ENCODE results near the gene BNIP1.
A peak's percentile ranks its signal among the peaks of the same experiment; 100 is the strongest.

Gene BNIP1

GRCh38 chr5:173178369-173178910 is 34.1 kb downstream of the BNIP1 start:
- in situ Hi-C loops (cut with MboI; ENCODE audit: low pct_unique_long_range_greater_than_20kb, low sequenced_read_pairs, unreplicated experiment): no loop called here
- no peak for DNase-seq (ENCODE audit: low spot score)
- TF ChIP-seq CTCF (IDR thresholded peaks at IDR 0.05; ENCODE audit: extremely low read depth, insufficient read depth, missing control alignments): no peak

- in situ Hi-C loops (cut with MboI; ENCODE audit: low pct_unique_long_range_greater_than_20kb, low sequenced_read_pairs, unreplicated experiment): no loop called here
- no peak for TF ChIP-seq CTCF (IDR thresholded peaks at IDR 0.05; ENCODE audit: extremely low read depth, insufficient read depth, missing control alignments)
- DNase-seq (ENCODE audit: low spot score): no peak
Measured at GRCh38 chr5:173180331-173180730, 36.0 kb downstream of the BNIP1 start.

GRCh38 chr5:173187054-173187743 is 42.9 kb downstream of the BNIP1 start:
- in situ Hi-C loops (cut with MboI; ENCODE audit: low pct_unique_long_range_greater_than_20kb, low sequenced_read_pairs, unreplicated experiment): no loop called here
- TF ChIP-seq CTCF (IDR thresholded peaks at IDR 0.05; ENCODE audit: extremely low read depth, insufficient read depth, missing control alignments): peak; percentile 9
- no peak for DNase-seq (ENCODE audit: low spot score)

GRCh38 chr5:173188280-173188679 is 43.9 kb downstream of the BNIP1 start:
- no peak for DNase-seq (ENCODE audit: low spot score)
- TF ChIP-seq CTCF (IDR thresholded peaks at IDR 0.05; ENCODE audit: extremely low read depth, insufficient read depth, missing control alignments): no peak
- in situ Hi-C loops (cut with MboI; ENCODE audit: low pct_unique_long_range_greater_than_20kb, low sequenced_read_pairs, unreplicated experiment): no loop called here

- TF ChIP-seq CTCF (IDR thresholded peaks at IDR 0.05; ENCODE audit: extremely low read depth, insufficient read depth, missing control alignments): no peak
- no peak for DNase-seq (ENCODE audit: low spot score)
- in situ Hi-C loops (cut with MboI; ENCODE audit: low pct_unique_long_range_greater_than_20kb, low sequenced_read_pairs, unreplicated experiment): no loop called here
Measured at GRCh38 chr5:173191015-173191414, 46.7 kb downstream of the BNIP1 start.

GRCh38 chr5:173191561-173191960 is 47.2 kb downstream of the BNIP1 start:
- TF ChIP-seq CTCF (IDR thresholded peaks at IDR 0.05; ENCODE audit: extremely low read depth, insufficient read depth, missing control alignments): no peak
- in situ Hi-C loops (cut with MboI; ENCODE audit: low pct_unique_long_range_greater_than_20kb, low sequenced_read_pairs, unreplicated experiment): no loop called here
- DNase-seq (ENCODE audit: low spot score): no peak
